Measurements from ENCODE around the gene CALHM2. TPM values are rescaled to one million over a fixed set of nuclear protein-coding genes. Genes with fewer than 3 reads are reported as not detected.

CALHM2 gene
- total and polyA plus RNA-seq, 2 experiments from 2014 or later = 3.2 to 7.9 TPM

DNA sequence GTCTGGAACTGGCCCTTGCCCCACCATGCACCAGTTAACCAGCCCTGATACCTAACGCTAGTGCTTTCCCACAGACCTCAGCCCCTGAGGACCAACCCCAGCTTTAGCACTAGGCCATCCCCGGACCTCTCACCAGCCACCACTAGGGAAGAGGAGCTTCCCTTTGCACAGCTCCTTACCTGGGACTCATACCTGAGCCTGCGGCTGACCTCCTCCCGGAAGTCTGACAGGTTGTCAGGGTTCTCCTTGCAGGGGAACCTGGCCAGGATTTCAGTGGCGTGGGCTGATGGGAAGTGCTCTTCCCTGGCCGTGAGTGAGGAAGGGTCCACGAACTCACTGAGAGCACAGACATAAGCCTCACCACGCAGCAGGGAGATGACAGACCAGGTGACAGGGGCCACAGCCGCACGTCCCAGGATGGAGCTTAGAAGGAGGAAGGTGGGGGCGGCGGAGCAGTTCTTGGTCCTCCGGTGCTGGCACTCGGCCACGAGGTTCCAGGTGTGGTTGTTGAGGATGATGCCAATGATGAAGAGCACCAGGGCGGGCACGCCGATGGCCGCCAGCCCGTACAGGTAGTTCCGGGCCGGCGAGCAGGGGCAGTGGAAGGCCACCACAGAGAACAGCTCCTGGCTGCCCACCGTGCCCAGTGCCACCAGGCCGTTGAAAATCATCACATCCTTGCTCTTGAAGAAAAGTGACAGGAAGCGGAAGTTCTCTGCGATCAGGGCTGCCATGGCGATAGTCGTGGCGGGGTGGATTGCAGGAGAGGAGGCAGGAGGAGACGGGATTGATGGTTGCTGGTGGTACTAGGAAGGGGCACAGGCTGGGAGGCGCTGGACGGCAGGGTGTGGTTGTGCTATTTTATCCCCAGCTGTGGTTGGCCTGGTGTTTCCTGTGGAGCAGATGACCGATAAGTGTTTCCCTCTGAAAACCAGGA is 2.7 kb downstream of the CALHM2 start:
- TF ChIP-seq, protein P1, sequence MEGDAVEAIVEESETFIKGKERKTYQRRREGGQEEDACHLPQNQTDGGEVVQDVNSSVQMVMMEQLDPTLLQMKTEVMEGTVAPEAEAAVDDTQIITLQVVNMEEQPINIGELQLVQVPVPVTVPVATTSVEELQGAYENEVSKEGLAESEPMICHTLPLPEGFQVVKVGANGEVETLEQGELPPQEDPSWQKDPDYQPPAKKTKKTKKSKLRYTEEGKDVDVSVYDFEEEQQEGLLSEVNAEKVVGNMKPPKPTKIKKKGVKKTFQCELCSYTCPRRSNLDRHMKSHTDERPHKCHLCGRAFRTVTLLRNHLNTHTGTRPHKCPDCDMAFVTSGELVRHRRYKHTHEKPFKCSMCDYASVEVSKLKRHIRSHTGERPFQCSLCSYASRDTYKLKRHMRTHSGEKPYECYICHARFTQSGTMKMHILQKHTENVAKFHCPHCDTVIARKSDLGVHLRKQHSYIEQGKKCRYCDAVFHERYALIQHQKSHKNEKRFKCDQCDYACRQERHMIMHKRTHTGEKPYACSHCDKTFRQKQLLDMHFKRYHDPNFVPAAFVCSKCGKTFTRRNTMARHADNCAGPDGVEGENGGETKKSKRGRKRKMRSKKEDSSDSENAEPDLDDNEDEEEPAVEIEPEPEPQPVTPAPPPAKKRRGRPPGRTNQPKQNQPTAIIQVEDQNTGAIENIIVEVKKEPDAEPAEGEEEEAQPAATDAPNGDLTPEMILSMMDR (IDR thresholded peaks at IDR 0.05; ENCODE audit: poor library complexity) = no peak
- TF ChIP-seq EZH2phosphoT487 (IDR thresholded peaks at IDR 0.05; ENCODE audit: low read depth, severe bottlenecking, unreplicated experiment) (no peak), EZH2 (IDR thresholded peaks at IDR 0.05; ENCODE audit: borderline replicate concordance) (no peak)
- H3K36me3 ChIP-seq (replicated peaks; ENCODE audit: insufficient read depth, low read depth) = no peaks in the 10 kb centered on the region
- no peaks in the 10 kb centered on the region for H3K79me2 ChIP-seq
- no peaks in the 10 kb centered on the region for H3K4me1 ChIP-seq (ENCODE audit: insufficient read depth)
- no peaks in the 10 kb centered on the region for H3K27me3 ChIP-seq
- H4K20me1 ChIP-seq (ENCODE audit: insufficient read depth, poor library complexity, severe bottlenecking) = no peaks in the 10 kb centered on the region
- no peak overlapping the region for H2AFZ ChIP-seq
- H3K4me3 ChIP-seq = no peak overlapping the region
- no peak overlapping the region for H3K27ac ChIP-seq
- H3K4me2 ChIP-seq = no peak overlapping the region
- DNase-seq (ENCODE audit: low spot score) = no peak
- H3K9me3 ChIP-seq (ENCODE audit: low read depth) = no peaks in the 10 kb centered on the region
- no peaks in the 10 kb centered on the region for H3K9me2 ChIP-seq (replicated peaks; ENCODE audit: insufficient read depth)
- WGBS (ENCODE audit: low lambda C conversion rate, missing lambda C conversion rate) = 95% methylated on average over 34 of the region's 34 CpGs

DNA sequence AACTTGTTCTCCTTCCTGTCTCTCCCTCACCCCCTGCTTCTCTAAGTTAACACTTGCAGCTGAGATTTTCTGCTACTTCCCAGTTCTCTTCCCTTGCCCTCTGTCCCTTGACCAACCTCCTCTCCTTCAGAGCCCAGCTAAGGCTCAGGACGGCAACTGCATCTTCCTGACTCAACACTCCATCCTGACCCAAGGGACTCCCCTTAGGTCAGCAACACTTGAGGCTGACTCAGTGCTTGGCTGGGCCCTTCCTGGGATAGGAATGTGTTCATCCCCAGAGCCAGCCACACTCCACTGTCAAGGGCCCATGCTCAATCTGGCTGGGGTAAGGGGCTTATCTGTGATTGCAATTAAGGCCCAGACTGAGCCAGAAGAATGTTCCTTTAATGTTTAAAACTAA is 3.4 kb downstream of the CALHM2 start:
- TF ChIP-seq EZH2phosphoT487 (IDR thresholded peaks at IDR 0.05; ENCODE audit: low read depth, severe bottlenecking, unreplicated experiment) (no peak), EZH2 (IDR thresholded peaks at IDR 0.05; ENCODE audit: borderline replicate concordance) (no peak)
- TF ChIP-seq, protein P1 (IDR thresholded peaks at IDR 0.05; ENCODE audit: poor library complexity) = no peak
- H3K36me3 ChIP-seq (replicated peaks; ENCODE audit: insufficient read depth, low read depth) = no peaks in the 10 kb centered on the region
- no peaks in the 10 kb centered on the region for H3K27me3 ChIP-seq
- no peaks in the 10 kb centered on the region for H4K20me1 ChIP-seq (ENCODE audit: insufficient read depth, poor library complexity, severe bottlenecking)
- WGBS (ENCODE audit: low lambda C conversion rate, missing lambda C conversion rate) = 50% methylated on average over 1 of the region's 1 CpG
- no peak overlapping the region for H3K4me2 ChIP-seq
- H2AFZ ChIP-seq = no peak overlapping the region
- H3K4me3 ChIP-seq = no peak overlapping the region
- no peaks in the 10 kb centered on the region for H3K9me2 ChIP-seq (replicated peaks; ENCODE audit: insufficient read depth)
- H3K79me2 ChIP-seq = no peaks in the 10 kb centered on the region
- H3K27ac ChIP-seq = no peak overlapping the region
- no peak for DNase-seq (ENCODE audit: low spot score)
- H3K9me3 ChIP-seq (ENCODE audit: low read depth) = no peaks in the 10 kb centered on the region
- H3K4me1 ChIP-seq (ENCODE audit: insufficient read depth) = no peaks in the 10 kb centered on the region

DNA sequence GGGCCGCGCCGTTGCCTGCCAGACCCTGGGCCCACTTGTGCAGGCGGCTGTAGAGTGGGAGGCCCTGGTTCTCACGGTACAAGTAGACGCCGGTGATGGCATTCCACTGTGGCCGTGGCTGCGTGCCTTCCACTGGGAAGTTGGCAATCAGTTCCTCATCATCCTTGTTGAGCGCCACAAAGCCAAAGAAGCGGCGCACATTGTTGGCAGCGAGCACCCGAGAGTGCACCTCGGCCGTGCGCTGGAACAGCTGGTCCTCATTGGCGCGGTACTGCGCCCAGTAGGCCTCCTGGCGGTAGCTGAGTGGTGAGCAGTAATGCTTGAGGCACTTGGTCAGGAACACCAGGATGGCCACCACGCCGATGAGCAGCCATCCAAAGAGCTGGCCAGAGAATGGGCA is 5.0 kb downstream of the CALHM2 start:
- H3K9me3 ChIP-seq (ENCODE audit: low read depth) = no peaks in the 10 kb centered on the region
- no peaks in the 10 kb centered on the region for H3K9me2 ChIP-seq (replicated peaks; ENCODE audit: insufficient read depth)
- H3K36me3 ChIP-seq (replicated peaks; ENCODE audit: insufficient read depth, low read depth) = no peaks in the 10 kb centered on the region
- no peak overlapping the region for H3K27ac ChIP-seq
- no peaks in the 10 kb centered on the region for H3K4me1 ChIP-seq (ENCODE audit: insufficient read depth)
- H4K20me1 ChIP-seq (ENCODE audit: insufficient read depth, poor library complexity, severe bottlenecking) = no peaks in the 10 kb centered on the region
- WGBS (ENCODE audit: low lambda C conversion rate, missing lambda C conversion rate) = 98% methylated on average over 23 of the region's 23 CpGs
- DNase-seq (ENCODE audit: low spot score) = no peak
- H3K4me3 ChIP-seq = no peak overlapping the region
- H3K79me2 ChIP-seq = no peaks in the 10 kb centered on the region
- no peak overlapping the region for H2AFZ ChIP-seq
- H3K27me3 ChIP-seq = no peaks in the 10 kb centered on the region
- H3K4me2 ChIP-seq = no peak overlapping the region
- TF ChIP-seq EZH2 (IDR thresholded peaks at IDR 0.05; ENCODE audit: borderline replicate concordance) = no peak
- TF ChIP-seq EZH2phosphoT487 (IDR thresholded peaks at IDR 0.05; ENCODE audit: low read depth, severe bottlenecking, unreplicated experiment) = no peak
- TF ChIP-seq, protein P1 (IDR thresholded peaks at IDR 0.05; ENCODE audit: poor library complexity) = no peak
